Testis (tissue), 2 donors: ENCODE data around the gene LETM1.

Source experiments
- POLR2A ChIP-seq: fragments of 450-650 bp; IDR thresholded peaks from one replicate; pipeline ENCODE4 v1.6.1; 2017; ENCODE audit warnings: antibody characterized with exemption, mild to moderate bottlenecking, moderate library complexity
- TF ChIP-seq, protein P1 (sequence below), 3 experiments: fragments of 450-650 bp in 2 of 3; fragments of 200-600 bp in 1 of 3; sonication (generic) in 1 of 3; IDR thresholded peaks; one replicate each; pipeline ENCODE4 v1.5.1; 2016 to 2019; ENCODE audit warnings: antibody characterized with exemption in 3 of 3, mild to moderate bottlenecking in 2 of 3, moderate library complexity in 1 of 3

DNA sequence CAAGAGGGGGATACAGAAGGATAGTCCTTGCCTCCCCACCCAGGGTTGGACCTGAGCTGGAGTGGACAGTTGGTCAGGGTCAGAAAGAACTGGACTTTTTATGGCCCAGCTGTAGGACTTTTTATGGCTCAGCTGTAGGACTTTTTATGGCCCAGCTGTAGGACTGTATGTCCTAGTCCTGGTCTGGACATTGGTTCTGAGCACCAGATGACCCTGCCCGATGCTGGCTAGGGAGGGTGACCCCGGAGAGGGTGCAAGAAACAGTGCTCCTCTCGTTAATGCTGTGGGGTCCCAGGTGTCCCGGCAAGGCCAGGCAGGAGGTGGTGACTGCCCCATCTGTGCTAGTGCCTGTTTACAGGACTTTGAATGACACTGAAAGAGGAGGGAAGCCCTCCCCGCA lies 2.0 kb upstream of the LETM1 start:
- no peak for TF ChIP-seq POLR2A
- TF ChIP-seq, protein P1, sequence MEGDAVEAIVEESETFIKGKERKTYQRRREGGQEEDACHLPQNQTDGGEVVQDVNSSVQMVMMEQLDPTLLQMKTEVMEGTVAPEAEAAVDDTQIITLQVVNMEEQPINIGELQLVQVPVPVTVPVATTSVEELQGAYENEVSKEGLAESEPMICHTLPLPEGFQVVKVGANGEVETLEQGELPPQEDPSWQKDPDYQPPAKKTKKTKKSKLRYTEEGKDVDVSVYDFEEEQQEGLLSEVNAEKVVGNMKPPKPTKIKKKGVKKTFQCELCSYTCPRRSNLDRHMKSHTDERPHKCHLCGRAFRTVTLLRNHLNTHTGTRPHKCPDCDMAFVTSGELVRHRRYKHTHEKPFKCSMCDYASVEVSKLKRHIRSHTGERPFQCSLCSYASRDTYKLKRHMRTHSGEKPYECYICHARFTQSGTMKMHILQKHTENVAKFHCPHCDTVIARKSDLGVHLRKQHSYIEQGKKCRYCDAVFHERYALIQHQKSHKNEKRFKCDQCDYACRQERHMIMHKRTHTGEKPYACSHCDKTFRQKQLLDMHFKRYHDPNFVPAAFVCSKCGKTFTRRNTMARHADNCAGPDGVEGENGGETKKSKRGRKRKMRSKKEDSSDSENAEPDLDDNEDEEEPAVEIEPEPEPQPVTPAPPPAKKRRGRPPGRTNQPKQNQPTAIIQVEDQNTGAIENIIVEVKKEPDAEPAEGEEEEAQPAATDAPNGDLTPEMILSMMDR (IDR thresholded peaks at IDR 0.05) = no peak
